ENCODE data around the gene YTHDF1.

The YTHDF1 gene

DNA sequence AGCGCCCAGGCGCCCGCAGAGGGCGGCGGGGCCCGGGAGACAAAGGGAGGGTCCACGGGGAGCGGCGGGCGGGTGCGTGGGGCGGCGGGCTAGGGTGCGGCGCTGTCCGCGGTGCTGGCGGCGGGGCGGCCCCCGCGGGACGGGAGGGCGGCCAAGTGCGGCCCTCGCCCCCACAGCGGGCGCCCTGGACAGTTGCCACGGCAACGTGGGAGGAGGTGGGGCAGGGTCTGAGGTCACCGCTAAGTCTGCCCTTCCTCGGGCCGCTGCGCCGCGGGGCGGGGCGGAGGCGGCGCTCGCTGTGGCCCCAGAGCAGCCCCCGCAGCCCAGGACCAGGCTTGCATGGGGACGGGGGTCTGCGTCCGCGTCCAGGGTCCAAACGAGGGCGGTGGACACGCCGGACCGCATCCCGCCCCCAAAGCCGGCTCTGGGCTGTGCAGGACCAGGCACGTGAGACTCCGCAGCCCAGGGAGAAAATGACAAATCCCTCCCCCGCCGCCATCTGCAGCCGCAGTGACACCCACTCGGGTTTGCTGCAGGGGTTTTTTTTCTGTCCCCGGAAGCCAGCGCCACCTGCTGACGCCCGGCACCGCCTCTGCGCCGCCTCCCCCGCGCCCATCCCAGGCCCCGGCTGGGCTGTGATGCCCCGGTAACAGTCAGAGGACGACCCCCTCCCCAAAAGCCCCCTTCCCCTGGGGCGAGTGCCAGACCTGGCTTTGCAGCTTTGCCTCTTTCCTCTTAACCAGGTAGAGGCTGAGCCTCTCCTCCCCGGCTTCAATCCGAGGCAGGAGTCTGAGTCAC is 36.8 kb downstream of the YTHDF1 start:
- no peak for TF ChIP-seq EZH2phosphoT487 (IDR thresholded peaks at IDR 0.05; ENCODE audit: low read depth)
- TF ChIP-seq, protein P1, sequence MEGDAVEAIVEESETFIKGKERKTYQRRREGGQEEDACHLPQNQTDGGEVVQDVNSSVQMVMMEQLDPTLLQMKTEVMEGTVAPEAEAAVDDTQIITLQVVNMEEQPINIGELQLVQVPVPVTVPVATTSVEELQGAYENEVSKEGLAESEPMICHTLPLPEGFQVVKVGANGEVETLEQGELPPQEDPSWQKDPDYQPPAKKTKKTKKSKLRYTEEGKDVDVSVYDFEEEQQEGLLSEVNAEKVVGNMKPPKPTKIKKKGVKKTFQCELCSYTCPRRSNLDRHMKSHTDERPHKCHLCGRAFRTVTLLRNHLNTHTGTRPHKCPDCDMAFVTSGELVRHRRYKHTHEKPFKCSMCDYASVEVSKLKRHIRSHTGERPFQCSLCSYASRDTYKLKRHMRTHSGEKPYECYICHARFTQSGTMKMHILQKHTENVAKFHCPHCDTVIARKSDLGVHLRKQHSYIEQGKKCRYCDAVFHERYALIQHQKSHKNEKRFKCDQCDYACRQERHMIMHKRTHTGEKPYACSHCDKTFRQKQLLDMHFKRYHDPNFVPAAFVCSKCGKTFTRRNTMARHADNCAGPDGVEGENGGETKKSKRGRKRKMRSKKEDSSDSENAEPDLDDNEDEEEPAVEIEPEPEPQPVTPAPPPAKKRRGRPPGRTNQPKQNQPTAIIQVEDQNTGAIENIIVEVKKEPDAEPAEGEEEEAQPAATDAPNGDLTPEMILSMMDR (IDR thresholded peaks at IDR 0.05; ENCODE audit: low read depth, low read length) = peak; percentile 69
- no peaks in the 10 kb centered on the region for H4K20me1 ChIP-seq (ENCODE audit: insufficient read depth, low read length)
- H3K4me1 ChIP-seq (ENCODE audit: low read length) = peaks cover 2% of the 10 kb centered on the region; the same call in 1 of the 2 replicates
- H3K4me2 ChIP-seq (ENCODE audit: low read length) = peak overlapping the region; percentile 66
- no peaks in the 10 kb centered on the region for H3K9me3 ChIP-seq (ENCODE audit: insufficient read depth, low read length)
- H3K4me3 ChIP-seq (ENCODE audit: low read length) = peak overlapping the region; percentile 70
- H3K27me3 ChIP-seq (ENCODE audit: low read depth, low read length) = 0 out of 2 replicates have a peak, but pooled peaks cover 6% of the 10 kb centered on the region
- no peaks in the 10 kb centered on the region for H3K79me2 ChIP-seq (ENCODE audit: low read length)
- H2AFZ ChIP-seq (ENCODE audit: low read depth, low read length) = no peak overlapping the region
- no peak overlapping the region for H3K27ac ChIP-seq (ENCODE audit: low read length)
- H3K36me3 ChIP-seq (replicated peaks; ENCODE audit: low read depth, low read length) = no peaks in the 10 kb centered on the region
- no peak overlapping the region for H3K9ac ChIP-seq (ENCODE audit: low read length)

DNA sequence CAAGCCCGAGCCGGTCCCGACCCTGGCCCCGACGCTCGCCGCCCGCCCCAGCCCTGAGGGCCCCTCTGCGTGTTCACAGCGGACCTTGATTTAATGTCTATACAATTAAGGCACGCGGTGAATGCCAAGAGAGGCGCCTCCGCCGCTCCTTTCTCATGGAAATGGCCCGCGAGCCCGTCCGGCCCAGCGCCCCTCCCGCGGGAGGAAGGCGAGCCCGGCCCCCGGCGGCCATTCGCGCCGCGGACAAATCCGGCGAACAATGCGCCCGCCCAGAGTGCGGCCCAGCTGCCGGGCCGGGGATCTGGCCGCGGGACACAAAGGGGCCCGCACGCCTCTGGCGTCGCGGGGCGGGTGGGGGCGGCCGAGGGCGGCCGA is 37.5 kb downstream of the YTHDF1 start:
- Histone ChIP-seq H3K79me2 (ENCODE audit: low read length) (no peaks in the 10 kb centered on the region), H4K20me1 (ENCODE audit: insufficient read depth, low read length) (no peaks in the 10 kb centered on the region), H3K4me1 (ENCODE audit: low read length) (peaks cover 2% of the 10 kb centered on the region; the same call in 1 of the 2 replicates), H3K27me3 (ENCODE audit: low read depth, low read length) (0 out of 2 replicates have a peak, but pooled peaks cover 6% of the 10 kb centered on the region), H2AFZ (ENCODE audit: low read depth, low read length) (no peak overlapping the region), H3K27ac (ENCODE audit: low read length) (no peak overlapping the region), H3K36me3 (replicated peaks; ENCODE audit: low read depth, low read length) (no peaks in the 10 kb centered on the region), H3K4me2 (ENCODE audit: low read length) (no peak overlapping the region), H3K9ac (ENCODE audit: low read length) (no peak overlapping the region), H3K4me3 (ENCODE audit: low read length) (no peak overlapping the region), H3K9me3 (ENCODE audit: insufficient read depth, low read length) (no peaks in the 10 kb centered on the region)
- TF ChIP-seq EZH2phosphoT487 (IDR thresholded peaks at IDR 0.05; ENCODE audit: low read depth) = no peak
- TF ChIP-seq, protein P1 (IDR thresholded peaks at IDR 0.05; ENCODE audit: low read depth, low read length) = no peak

- Histone ChIP-seq H3K27ac (ENCODE audit: low read length) (no peak overlapping the region), H3K4me3 (ENCODE audit: low read length) (no peak overlapping the region), H3K4me2 (ENCODE audit: low read length) (no peak overlapping the region), H3K9me3 (ENCODE audit: insufficient read depth, low read length) (no peaks in the 10 kb centered on the region), H3K36me3 (replicated peaks; ENCODE audit: low read depth, low read length) (no peaks in the 10 kb centered on the region), H3K27me3 (ENCODE audit: low read depth, low read length) (0 out of 2 replicates have a peak, but pooled peaks cover 6% of the 10 kb centered on the region), H3K4me1 (ENCODE audit: low read length) (peaks cover 2% of the 10 kb centered on the region; the same call in 1 of the 2 replicates), H3K79me2 (ENCODE audit: low read length) (no peaks in the 10 kb centered on the region), H4K20me1 (ENCODE audit: insufficient read depth, low read length) (no peaks in the 10 kb centered on the region), H3K9ac (ENCODE audit: low read length) (no peak overlapping the region), H2AFZ (ENCODE audit: low read depth, low read length) (no peak overlapping the region)
- TF ChIP-seq, protein P1 (IDR thresholded peaks at IDR 0.05; ENCODE audit: low read depth, low read length) = no peak
- TF ChIP-seq EZH2phosphoT487 (IDR thresholded peaks at IDR 0.05; ENCODE audit: low read depth) = no peak
These were observed 38.0 kb downstream of the YTHDF1 start for GRCh38 chr20:63177785-63178445.

DNA sequence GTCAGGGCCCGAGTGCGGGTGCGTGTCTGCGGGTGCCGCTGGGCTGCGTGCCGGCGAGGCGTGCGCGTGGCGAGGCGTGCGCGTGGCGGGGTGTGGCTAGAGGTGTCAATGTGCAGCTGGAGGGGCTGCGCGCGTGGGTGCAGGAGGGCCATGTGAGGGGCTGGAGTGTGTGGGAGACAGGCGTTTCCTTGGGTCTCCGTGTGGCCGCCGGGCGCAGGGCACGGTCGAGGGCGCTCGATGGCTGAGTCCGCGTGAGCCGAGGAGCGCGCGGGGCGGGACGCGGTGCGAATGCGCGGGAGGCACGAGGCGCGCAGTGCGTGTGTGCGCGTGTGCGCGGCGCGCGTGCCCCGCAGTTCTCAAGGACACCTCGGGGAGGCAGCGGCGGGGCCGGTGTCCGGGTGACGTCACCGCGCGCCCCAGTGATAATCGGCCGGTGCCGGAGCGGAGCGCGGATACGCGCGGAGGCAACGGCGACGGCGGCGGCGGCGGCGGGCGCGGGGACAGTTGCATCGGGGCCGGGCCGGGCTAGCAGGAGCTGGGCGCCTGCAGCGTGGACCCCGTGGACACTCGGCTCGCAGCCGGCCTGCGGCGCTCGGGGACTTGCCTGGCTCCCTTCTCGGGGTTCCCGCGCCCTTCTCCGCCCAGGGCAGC is 38.7 kb downstream of the YTHDF1 start:
- H3K4me1 ChIP-seq (ENCODE audit: low read length) = peaks cover 2% of the 10 kb centered on the region; the same call in 1 of the 2 replicates
- H3K27ac ChIP-seq (ENCODE audit: low read length) = no peak overlapping the region
- H3K36me3 ChIP-seq (replicated peaks; ENCODE audit: low read depth, low read length) = no peaks in the 10 kb centered on the region
- H3K9ac ChIP-seq (ENCODE audit: low read length) = no peak overlapping the region
- 0 out of 2 replicates have a peak, but pooled peaks cover 6% of the 10 kb centered on the region for H3K27me3 ChIP-seq (ENCODE audit: low read depth, low read length)
- H3K9me3 ChIP-seq (ENCODE audit: insufficient read depth, low read length) = no peaks in the 10 kb centered on the region
- H2AFZ ChIP-seq (ENCODE audit: low read depth, low read length) = no peak overlapping the region
- H3K4me2 ChIP-seq (ENCODE audit: low read length) = no peak overlapping the region
- TF ChIP-seq EZH2phosphoT487 (IDR thresholded peaks at IDR 0.05; ENCODE audit: low read depth) = no peak
- TF ChIP-seq, protein P1 (IDR thresholded peaks at IDR 0.05; ENCODE audit: low read depth, low read length) = no peak
- no peaks in the 10 kb centered on the region for H3K79me2 ChIP-seq (ENCODE audit: low read length)
- no peak overlapping the region for H3K4me3 ChIP-seq (ENCODE audit: low read length)
- H4K20me1 ChIP-seq (ENCODE audit: insufficient read depth, low read length) = no peaks in the 10 kb centered on the region

All from OCI-LY3 (cell line).